ENCODE measurements around the gene SLC37A1. TPM values are rescaled to one million over a fixed set of nuclear protein-coding genes. Genes with fewer than 3 reads are reported as not detected.

The SLC37A1 gene
- total RNA-seq, 1 experiment from 2014 or later, result 4.9 TPM

GRCh38 chr21:42596657-42597056, 83.0 kb downstream of the SLC37A1 start:
- ChIA-PET POLR2A (no interaction called here), CTCF (no interaction called here)
- Mint-ChIP-seq H3K27me3 (ENCODE audit: insufficient read depth, unreplicated experiment) (peaks cover 17% of the 10 kb centered on the region), H3K4me3 (ENCODE audit: unreplicated experiment) (no peak overlapping the region), H3K36me3 (ENCODE audit: insufficient read depth, unreplicated experiment) (no peaks in the 10 kb centered on the region), H3K4me1 (ENCODE audit: insufficient read depth, unreplicated experiment) (no peaks in the 10 kb centered on the region), H3K9me3 (ENCODE audit: unreplicated experiment) (no peaks in the 10 kb centered on the region), H3K27ac (ENCODE audit: low read depth, unreplicated experiment) (no peak overlapping the region)
- no TSS peak for BruUV-seq (replicated peaks)
- intact Hi-C loops (cut with micrococcal nuclease), result no loop called here
- DNase-seq (ENCODE audit: unreplicated experiment), result no peak
- TF ChIP-seq CTCF (IDR thresholded peaks at IDR 0.05; ENCODE audit: unreplicated experiment), result no peak

GRCh38 chr21:42597487-42598158, 84.0 kb downstream of the SLC37A1 start:
- H3K4me3 Mint-ChIP-seq (ENCODE audit: unreplicated experiment), result no peak overlapping the region
- H3K9me3 Mint-ChIP-seq (ENCODE audit: unreplicated experiment), result no peaks in the 10 kb centered on the region
- peaks cover 22% of the 10 kb centered on the region for H3K27me3 Mint-ChIP-seq (ENCODE audit: insufficient read depth, unreplicated experiment)
- POLR2A ChIA-PET, result no interaction called here
- no peaks in the 10 kb centered on the region for H3K4me1 Mint-ChIP-seq (ENCODE audit: insufficient read depth, unreplicated experiment)
- no peaks in the 10 kb centered on the region for H3K36me3 Mint-ChIP-seq (ENCODE audit: insufficient read depth, unreplicated experiment)
- no peak for TF ChIP-seq CTCF (IDR thresholded peaks at IDR 0.05; ENCODE audit: unreplicated experiment)
- no peak for DNase-seq (ENCODE audit: unreplicated experiment)
- CTCF ChIA-PET, result interaction anchor here (0.9 kb wide), 1 partner anchor 221 kb away, joined by 3 read pairs; no protein-coding TSS in a partner anchor
- no TSS peak for BruUV-seq (replicated peaks)
- intact Hi-C loops (cut with micrococcal nuclease), result no loop called here
- H3K27ac Mint-ChIP-seq (ENCODE audit: low read depth, unreplicated experiment), result no peak overlapping the region

GRCh38 chr21:42598159-42598735, 84.6 kb downstream of the SLC37A1 start:
- no peak overlapping the region for H3K4me3 Mint-ChIP-seq (ENCODE audit: unreplicated experiment)

GRCh38 chr21:42599486-42599885, 85.8 kb downstream of the SLC37A1 start:
- TF ChIP-seq CTCF (IDR thresholded peaks at IDR 0.05; ENCODE audit: unreplicated experiment), result no peak
- Mint-ChIP-seq H3K4me3 (ENCODE audit: unreplicated experiment) (no peak overlapping the region), H3K4me1 (ENCODE audit: insufficient read depth, unreplicated experiment) (no peaks in the 10 kb centered on the region), H3K36me3 (ENCODE audit: insufficient read depth, unreplicated experiment) (no peaks in the 10 kb centered on the region), H3K27ac (ENCODE audit: low read depth, unreplicated experiment) (no peak overlapping the region), H3K27me3 (ENCODE audit: insufficient read depth, unreplicated experiment) (peaks cover 29% of the 10 kb centered on the region), H3K9me3 (ENCODE audit: unreplicated experiment) (no peaks in the 10 kb centered on the region)
- ChIA-PET POLR2A (no interaction called here), CTCF (no interaction called here)
- intact Hi-C loops (cut with micrococcal nuclease), result no loop called here
- BruUV-seq (replicated peaks), result no TSS peak
- DNase-seq (ENCODE audit: unreplicated experiment), result no peak

More at GRCh38 chr21:42598159-42598735, 84.6 kb downstream of the SLC37A1 start:
- ChIA-PET CTCF (interaction anchor here (0.9 kb wide), 1 partner anchor 220 kb away, joined by 3 read pairs; no protein-coding TSS in a partner anchor), POLR2A (no interaction called here)
- DNase-seq (ENCODE audit: unreplicated experiment), result no peak
- no peak for TF ChIP-seq CTCF (IDR thresholded peaks at IDR 0.05; ENCODE audit: unreplicated experiment)
- Mint-ChIP-seq H3K4me1 (ENCODE audit: insufficient read depth, unreplicated experiment) (no peaks in the 10 kb centered on the region), H3K27ac (ENCODE audit: low read depth, unreplicated experiment) (no peak overlapping the region), H3K27me3 (ENCODE audit: insufficient read depth, unreplicated experiment) (peaks cover 28% of the 10 kb centered on the region), H3K36me3 (ENCODE audit: insufficient read depth, unreplicated experiment) (no peaks in the 10 kb centered on the region), H3K9me3 (ENCODE audit: unreplicated experiment) (no peaks in the 10 kb centered on the region)
- no TSS peak for BruUV-seq (replicated peaks)
- intact Hi-C loops (cut with micrococcal nuclease), result no loop called here

Measured in MCF 10A (cell line).